Caco-2 (cell line): ENCODE measurements around the gene EMD. TPM values are rescaled to one million over a fixed set of nuclear protein-coding genes. Genes with fewer than 3 reads are reported as not detected.

Experiments used
- Bru-seq: library from RNA; stranded (reverse); fragments of 400-500 nt; gene quantifications from one replicate; lab custom pipeline; 2021; lab: Mats Ljungman, UMichigan
- BruChase-seq, 2 experiments: library from RNA; stranded (reverse); fragments of 400-500 nt; gene quantifications; one replicate each; lab custom pipeline; 2021; lab: Mats Ljungman, UMichigan
- BruUV-seq: library from RNA; stranded (reverse); fragments of 400-500 nt; replicated peaks from 2 replicates; lab custom pipeline; 2021; lab: Mats Ljungman, UMichigan
- CTCF ChIA-PET: fragments of 300-600 bp; sonication (Branson Sonifier 250); formaldehyde crosslinking; loops from one replicate; lab custom pipeline; 2022; ENCODE audit warnings: antibody characterized with exemption; lab: Charles Lee
- POLR2A ChIA-PET: fragments of 300-600 bp; sonication (Branson Sonifier 250); formaldehyde crosslinking; loops from one replicate; lab custom pipeline; 2022; ENCODE audit warnings: antibody characterized with exemption; lab: Charles Lee
- DNase-seq, 2 experiments: peaks; one replicate each; pipeline versions ENCODE4 v3.0.0 to v3.0.0-alpha.2; 2020 to 2022
- H3K27me3 ChIP-seq: replicated peaks from 2 replicates; pipeline ENCODE4 v1.6.0; 2011; ENCODE audit warnings: low read length; ENCODE audit not compliant: control insufficient read depth, insufficient read depth
- H3K36me3 ChIP-seq: 2 replicates; pipeline ENCODE4 v1.5.1; 2011; ENCODE audit warnings: low read length; ENCODE audit not compliant: control insufficient read depth, insufficient read depth
- H3K4me1 ChIP-seq: fragments of 250-450 bp; sonication (Bioruptor Pico); 2 replicates; pipeline ENCODE4 v1.5.1; 2020; ENCODE audit warnings: mild to moderate bottlenecking
- H3K4me3 ChIP-seq: 2 replicates; pipeline ENCODE4 v1.5.1; 2011; ENCODE audit warnings: low read depth, mild to moderate bottlenecking, control low read depth, low read length
- H3K9me3 ChIP-seq: fragments of 250-450 bp; sonication (Bioruptor Pico); 2 replicates; pipeline ENCODE4 v1.5.1; 2020; ENCODE audit warnings: mild to moderate bottlenecking, moderate library complexity
- H3K27ac Mint-ChIP-seq: one replicate; pipeline ENCODE4 v1.8.0; 2022; ENCODE audit warnings: mixed read lengths; ENCODE audit not compliant: unreplicated experiment
- H3K27me3 Mint-ChIP-seq: one replicate; pipeline ENCODE4 v1.8.0; 2022; ENCODE audit warnings: mixed read lengths; ENCODE audit not compliant: insufficient read depth, unreplicated experiment
- H3K36me3 Mint-ChIP-seq: one replicate; pipeline ENCODE4 v1.8.0; 2022; ENCODE audit warnings: mild to moderate bottlenecking, mixed read lengths; ENCODE audit not compliant: insufficient read depth, unreplicated experiment
- H3K4me1 Mint-ChIP-seq: one replicate; pipeline ENCODE4 v1.8.0; 2022; ENCODE audit warnings: low read depth, mixed read lengths; ENCODE audit not compliant: unreplicated experiment
- H3K4me3 Mint-ChIP-seq: one replicate; pipeline ENCODE4 v1.8.0; 2022; ENCODE audit warnings: mild to moderate bottlenecking, moderate library complexity, mixed read lengths; ENCODE audit not compliant: unreplicated experiment
- H3K9me3 Mint-ChIP-seq: one replicate; pipeline ENCODE4 v1.8.0; 2022; ENCODE audit warnings: mixed read lengths; ENCODE audit not compliant: unreplicated experiment
- intact Hi-C: fragments of 100-400 bp; cut with micrococcal nuclease; formaldehyde crosslinking; loops from one replicate; pipeline ENCODE4 v1.10.0; 2022; ENCODE audit not compliant: unreplicated experiment
- long read RNA-seq: library from polyadenylated mRNA; stranded (forward); transcript quantifications from one replicate; pipeline ENCODE4 v2.0.0, GENCODE V29; 2022
- total RNA-seq: library from RNA; stranded (reverse); gene quantifications from 2 replicates; pipeline ENCODE4 v1.2.3, GENCODE V29; 2022
- TF ChIP-seq, protein P1 (sequence below), 2 experiments: fragments of 200-600 bp in 1 of 2; IDR thresholded peaks; 1 replicate in 1 of 2; 2 replicates in 1 of 2; pipeline versions ENCODE4 v1.5.1 to v1.8.0; 2011 to 2022; ENCODE audit warnings: antibody characterized with exemption in 1 of 2, control low read depth in 1 of 2, inconsistent platforms in 1 of 2, low read depth in 1 of 2, low read length in 1 of 2, mild to moderate bottlenecking in 1 of 2, moderate library complexity in 1 of 2; ENCODE audit not compliant: insufficient read depth in 1 of 2, severe bottlenecking in 1 of 2, unreplicated experiment in 1 of 2

The EMD gene
- total RNA-seq = 67.2 and 70.1 TPM in 2 replicates
- percentile 73 among the genes with signal in this experiment for Bru-seq, nascent RNA
- percentile 86 among the genes with signal in this experiment for BruChase-seq, experiment 1, labeled RNA remaining after a 2-hour chase
- BruChase-seq, experiment 2, labeled RNA remaining after a 6-hour chase = percentile 95 among the genes with signal in this experiment
- long read RNA-seq, transcript EMD-202 (6 exons, 1,379 nt) = major isoform, 7 of 11 reads
- long read RNA-seq, partial matches to known transcripts = 1 of 11 reads
- long read RNA-seq, other reads (novel, unspliced or antisense) = 2 of 11 reads

DNA sequence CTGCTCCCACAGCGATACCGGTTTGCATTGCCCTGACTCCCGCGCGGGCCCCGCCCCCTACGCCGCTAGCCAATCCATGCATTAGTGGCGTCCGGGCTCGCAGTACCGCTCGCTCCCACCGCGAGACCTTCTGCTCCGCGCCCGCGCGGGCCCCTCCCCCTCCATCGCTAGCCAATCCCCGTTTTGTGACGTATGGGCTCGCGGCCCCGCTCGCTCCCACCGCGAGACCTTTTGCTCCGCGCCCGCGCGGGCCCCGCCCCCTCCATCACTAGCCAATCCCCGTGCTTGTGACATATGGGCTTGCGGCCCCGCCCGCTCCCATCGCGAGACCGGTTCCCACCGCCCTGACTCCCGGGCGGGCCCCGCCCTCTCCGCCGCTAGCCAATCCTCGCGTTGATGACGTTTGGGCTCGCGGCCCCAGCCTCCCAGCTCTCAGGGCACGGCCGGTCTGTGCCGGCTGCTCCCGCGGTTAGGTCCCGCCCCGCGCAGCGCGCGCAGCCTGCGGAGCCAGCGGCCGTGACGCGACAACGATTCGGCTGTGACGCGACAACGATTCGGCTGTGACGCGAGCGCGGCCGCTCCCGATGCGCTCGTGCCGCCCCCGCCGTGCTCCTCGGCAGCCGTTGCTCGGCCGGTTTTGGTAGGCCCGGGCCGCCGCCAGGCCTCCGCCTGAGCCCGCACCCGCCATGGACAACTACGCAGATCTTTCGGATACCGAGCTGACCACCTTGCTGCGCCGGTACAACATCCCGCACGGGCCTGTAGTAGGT, at the start of gene EMD:
TSS of gene EMD (plus strand) at position 497 of the 770 bp plus-strand sequence. CDS start at position 687, 190 bp downstream.
- no TSS peak for BruUV-seq
- H3K4me1 Mint-ChIP-seq = peaks cover 6% of the 10 kb centered on the region
- TF ChIP-seq, protein P1, sequence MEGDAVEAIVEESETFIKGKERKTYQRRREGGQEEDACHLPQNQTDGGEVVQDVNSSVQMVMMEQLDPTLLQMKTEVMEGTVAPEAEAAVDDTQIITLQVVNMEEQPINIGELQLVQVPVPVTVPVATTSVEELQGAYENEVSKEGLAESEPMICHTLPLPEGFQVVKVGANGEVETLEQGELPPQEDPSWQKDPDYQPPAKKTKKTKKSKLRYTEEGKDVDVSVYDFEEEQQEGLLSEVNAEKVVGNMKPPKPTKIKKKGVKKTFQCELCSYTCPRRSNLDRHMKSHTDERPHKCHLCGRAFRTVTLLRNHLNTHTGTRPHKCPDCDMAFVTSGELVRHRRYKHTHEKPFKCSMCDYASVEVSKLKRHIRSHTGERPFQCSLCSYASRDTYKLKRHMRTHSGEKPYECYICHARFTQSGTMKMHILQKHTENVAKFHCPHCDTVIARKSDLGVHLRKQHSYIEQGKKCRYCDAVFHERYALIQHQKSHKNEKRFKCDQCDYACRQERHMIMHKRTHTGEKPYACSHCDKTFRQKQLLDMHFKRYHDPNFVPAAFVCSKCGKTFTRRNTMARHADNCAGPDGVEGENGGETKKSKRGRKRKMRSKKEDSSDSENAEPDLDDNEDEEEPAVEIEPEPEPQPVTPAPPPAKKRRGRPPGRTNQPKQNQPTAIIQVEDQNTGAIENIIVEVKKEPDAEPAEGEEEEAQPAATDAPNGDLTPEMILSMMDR (IDR thresholded peaks at IDR 0.05; ENCODE audit: insufficient read depth in 1 of 2, low read depth in 1 of 2, low read length in 1 of 2, severe bottlenecking in 1 of 2, unreplicated experiment in 1 of 2) = no peak
- Histone ChIP-seq H3K4me3 (peak within 1 kb of the TSS; percentile 81), H3K27me3 (no peaks in the 10 kb centered on the region), H3K4me1 (no peaks in the 10 kb centered on the region; the same call in 1 of the 2 replicates), H3K9me3 (no peaks in the 10 kb centered on the region), H3K36me3 (peaks cover 2% of the 10 kb centered on the region; the same call in 1 of the 2 replicates)
- DNase-seq = peak; percentile 97
- ChIA-PET POLR2A (interaction anchor here (0.6 to 1.5 kb wide), 5 partner anchors 8 to 162 kb away, joined by 3 to 15 read pairs (median 5); partner anchors contain the start of genes RPL10 and SLC10A3), CTCF (interaction anchor here (0.6 kb wide), 1 partner anchor 830 kb away, joined by 3 read pairs; no protein-coding TSS in a partner anchor)
- intact Hi-C loops = loop anchor here (10.0 kb wide), 1 partner anchor 404 kb away; the partner anchor contains the start of genes HCFC1 and TMEM187
- peak within 1 kb of the TSS; percentile 80 for H3K4me3 Mint-ChIP-seq
- H3K27me3 Mint-ChIP-seq = no peaks in the 10 kb centered on the region
- no peaks in the 10 kb centered on the region for H3K9me3 Mint-ChIP-seq
- H3K27ac Mint-ChIP-seq = peak within 1 kb of the TSS; percentile 94
- H3K36me3 Mint-ChIP-seq = peaks cover 57% of the 10 kb centered on the region

GRCh38 chrX:154332561-154332960, 46.5 kb upstream of the EMD start:
- no peaks in the 10 kb centered on the region for H3K36me3 ChIP-seq
- ChIA-PET POLR2A (no interaction called here), CTCF (no interaction called here)
- intact Hi-C loops = no loop called here
- no peak overlapping the region for H3K4me3 ChIP-seq
- H3K9me3 Mint-ChIP-seq = no peaks in the 10 kb centered on the region
- no peaks in the 10 kb centered on the region for H3K9me3 ChIP-seq
- DNase-seq = no peak
- H3K4me1 Mint-ChIP-seq = no peaks in the 10 kb centered on the region
- TF ChIP-seq, protein P1 (IDR thresholded peaks at IDR 0.05; ENCODE audit: insufficient read depth in 1 of 2, low read depth in 1 of 2, low read length in 1 of 2, severe bottlenecking in 1 of 2, unreplicated experiment in 1 of 2) = no peak
- no peaks in the 10 kb centered on the region for H3K27me3 Mint-ChIP-seq
- H3K36me3 Mint-ChIP-seq = no peaks in the 10 kb centered on the region
- no TSS peak for BruUV-seq
- no peak overlapping the region for H3K4me3 Mint-ChIP-seq
- no peaks in the 10 kb centered on the region for H3K27me3 ChIP-seq
- H3K27ac Mint-ChIP-seq = no peak overlapping the region
- no peaks in the 10 kb centered on the region for H3K4me1 ChIP-seq

DNA sequence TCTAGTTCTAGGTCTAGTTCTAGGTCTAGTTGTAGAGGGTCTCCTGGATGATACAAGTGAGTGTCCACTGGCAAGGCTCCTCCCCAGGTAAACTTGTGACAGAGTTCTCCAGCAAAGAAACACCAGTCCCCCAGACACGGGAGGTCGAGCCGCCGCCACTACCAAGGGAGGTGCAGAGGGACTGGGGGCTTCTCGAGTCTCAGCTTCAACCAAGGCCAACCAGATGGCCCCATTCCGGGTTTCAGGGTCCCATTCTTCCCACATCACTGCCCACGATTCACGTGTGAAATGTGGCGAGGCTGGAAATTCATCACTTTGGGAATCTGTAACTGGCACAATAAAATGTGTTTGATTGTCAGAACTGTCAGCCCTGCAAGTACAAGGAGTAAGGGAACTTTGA, 46.0 kb upstream of the EMD start:
- POLR2A ChIA-PET = no interaction called here
- TF ChIP-seq, protein P1 (IDR thresholded peaks at IDR 0.05; ENCODE audit: insufficient read depth in 1 of 2, low read depth in 1 of 2, low read length in 1 of 2, severe bottlenecking in 1 of 2, unreplicated experiment in 1 of 2) = no peak
- intact Hi-C loops = no loop called here
- no peaks in the 10 kb centered on the region for H3K4me1 ChIP-seq
- Mint-ChIP-seq H3K4me1 (no peaks in the 10 kb centered on the region), H3K36me3 (no peaks in the 10 kb centered on the region), H3K27ac (no peak overlapping the region), H3K27me3 (no peaks in the 10 kb centered on the region), H3K9me3 (no peaks in the 10 kb centered on the region), H3K4me3 (no peak overlapping the region)
- no peak overlapping the region for H3K4me3 ChIP-seq
- H3K27me3 ChIP-seq = no peaks in the 10 kb centered on the region
- CTCF ChIA-PET = no interaction called here
- H3K36me3 ChIP-seq = no peaks in the 10 kb centered on the region
- DNase-seq = no peak
- BruUV-seq = no TSS peak
- H3K9me3 ChIP-seq = no peaks in the 10 kb centered on the region
